ENCODE data around the gene AP2A2.

Gene AP2A2

GRCh38 chr11:953512-953911 is 27.8 kb downstream of the AP2A2 start:
- TF ChIP-seq ZNF341 (tag by site-specific recombination; IDR thresholded peaks at IDR 0.05; ENCODE audit: low read depth) (peak; percentile 37; the same call in 1 of the 2 replicates), TCF7L2 (IDR thresholded peaks at IDR 0.05; ENCODE audit: borderline replicate concordance, low read depth, low read length) (no peak)
- CTCF ChIA-PET = interaction anchor here (0.5 kb wide), 1 partner anchor 16 kb away, joined by 3 read pairs; no protein-coding TSS in a partner anchor
- Histone ChIP-seq H3K4me1 (ENCODE audit: control insufficient read depth, insufficient read depth, low read length) (no peaks in the 10 kb centered on the region), H3K4me3 (ENCODE audit: low read depth, low read length) (no peak overlapping the region), H3K9me3 (ENCODE audit: control insufficient read depth, insufficient read depth, low read depth, low read length) (no peaks in the 10 kb centered on the region), H3K27ac (ENCODE audit: extremely low read depth, low read depth, low read length) (no peak overlapping the region), H3K36me3 (ENCODE audit: control insufficient read depth in 2 of 2, insufficient read depth in 1 of 2, low read length in 2 of 2) (peaks cover 0 to 22% of the 10 kb centered on the region in 2 experiments; a peak in 1 of 3 replicates)
- POLR2A ChIA-PET = no interaction called here

GRCh38 chr11:954392-955153 is 28.9 kb downstream of the AP2A2 start:
- H3K36me3 ChIP-seq (ENCODE audit: control insufficient read depth in 2 of 2, insufficient read depth in 1 of 2, low read length in 2 of 2) = peaks cover 0 to 29% of the 10 kb centered on the region in 2 experiments; a peak in 1 of 3 replicates
- CTCF ChIA-PET = interaction anchor here (0.9 to 1.1 kb wide), 2 partner anchors 24 to 97 kb away, joined by 3 to 4 read pairs; no protein-coding TSS in a partner anchor
- TF ChIP-seq ZNF23 (tag by site-specific recombination; IDR thresholded peaks at IDR 0.05; ENCODE audit: borderline replicate concordance) (no peak), ZNF433 (tag by site-specific recombination; IDR thresholded peaks at IDR 0.05; ENCODE audit: low read depth) (no peak), OVOL3 (tag by site-specific recombination; IDR thresholded peaks at IDR 0.05) (no peak), ZNF544 (tag by site-specific recombination; IDR thresholded peaks at IDR 0.05) (no peak), PRDM6 (tag by site-specific recombination; IDR thresholded peaks at IDR 0.05) (0 out of 2 replicates have a peak, but pooled peaks have one; percentile 24), ZSCAN4 (tag by site-specific recombination; IDR thresholded peaks at IDR 0.05) (peak; percentile 81), ZNF549 (tag by site-specific recombination; IDR thresholded peaks at IDR 0.05) (no peak), ZNF302 (tag by site-specific recombination; IDR thresholded peaks at IDR 0.05; ENCODE audit: low read depth) (no peak), KLF1 (tag by site-specific recombination; IDR thresholded peaks at IDR 0.05) (no peak), ZNF266 (tag by site-specific recombination; IDR thresholded peaks at IDR 0.05; ENCODE audit: low read depth) (no peak), ZNF18 (tag by site-specific recombination; IDR thresholded peaks at IDR 0.05) (0 out of 2 replicates have a peak, but pooled peaks have one; percentile 10), ZNF704 (tag by site-specific recombination; IDR thresholded peaks at IDR 0.05) (no peak)
- no peaks in the 10 kb centered on the region for H3K9me3 ChIP-seq (ENCODE audit: control insufficient read depth, insufficient read depth, low read depth, low read length)
- no peak overlapping the region for H3K27ac ChIP-seq (ENCODE audit: extremely low read depth, low read depth, low read length)
- H3K4me3 ChIP-seq (ENCODE audit: low read depth, low read length) = no peak overlapping the region
- POLR2A ChIA-PET = no interaction called here
- H3K4me1 ChIP-seq (ENCODE audit: control insufficient read depth, insufficient read depth, low read length) = no peaks in the 10 kb centered on the region
